K562 (cell line): ENCODE results near the gene GALP. TPM values are rescaled to one million over a fixed set of nuclear protein-coding genes. Genes with fewer than 3 reads are reported as not detected.

Source experiments
- ATAC-seq: fragments of 200-7000 bp; cut with Tn5 transposase; 3 replicates; pipeline ENCODE4 v1.9.1; 2020; ENCODE audit warnings: moderate library complexity
- BruUV-seq: library from RNA; stranded (reverse); fragments of 400-500 nt; replicated peaks from 2 replicates; lab custom pipeline; 2021; lab: Mats Ljungman, UMichigan
- CTCF ChIA-PET: fragments of 300-600 bp; formaldehyde crosslinking; extraction: SDS; loops from one replicate; lab custom pipeline; 2021; ENCODE audit warnings: low intra/inter-chr PET ratio; lab: Yijun Ruan, JAX
- POLR2A ChIA-PET: fragments of 300-600, 350-650 bp; sonication (Branson Sonifier 250); formaldehyde crosslinking; extraction: SDS; loops from one replicate; lab custom pipeline; 2021; ENCODE audit warnings: antibody characterized with exemption, inconsistent platforms; lab: Yijun Ruan, JAX
- DNase-seq, 4 experiments: peaks; one replicate each; pipeline versions ENCODE4 v3.0.0 to v3.0.0-alpha.2; 2011 to 2018; ENCODE audit warnings: low spot score in 3 of 4, mixed read lengths in 3 of 4; ENCODE audit errors: extremely low read depth in 1 of 4
- FAIRE-seq: peaks from 2 replicates; lab custom pipeline; 2011; peaks lifted over from hg19 to GRCh38; lab: Jason Lieb, UNC
- H2AFZ ChIP-seq: 2 replicates; pipeline ENCODE4 v1.6.0; 2011; ENCODE audit warnings: low read depth, low read length, control low read depth, inconsistent platforms
- H3K27ac ChIP-seq: fragments of 200-600 bp; 3 replicates; pipeline ENCODE4 v1.8.0; 2011; ENCODE audit warnings: low read depth, mild to moderate bottlenecking, control low read depth, inconsistent platforms, low read length, moderate library complexity, mixed read lengths; ENCODE audit errors: extremely low read depth
- H3K27me3 ChIP-seq, 2 experiments: fragments of 300-600 bp in 1 of 2; 2 replicates in 1 of 2; 3 replicates in 1 of 2; pipeline versions ENCODE4 v1.6.0 to v1.8.0; 2011; ENCODE audit warnings: inconsistent platforms in 2 of 2, low read length in 2 of 2, mild to moderate bottlenecking in 1 of 2, mixed read lengths in 1 of 2, moderate library complexity in 1 of 2; ENCODE audit not compliant: control insufficient read depth in 2 of 2, insufficient read depth in 2 of 2
- H3K36me3 ChIP-seq: fragments of 300-600 bp; 3 replicates; pipeline ENCODE4 v1.8.0; 2011; ENCODE audit warnings: mild to moderate bottlenecking, low read length, inconsistent platforms; ENCODE audit not compliant: control insufficient read depth, insufficient read depth
- H3K4me1 ChIP-seq, 2 experiments: fragments of 200-600 bp in 1 of 2; replicated peaks in 1 of 2; 2 replicates in 1 of 2; 3 replicates in 1 of 2; pipeline versions ENCODE4 v1.5.1 to v1.8.0; 2011; ENCODE audit warnings: inconsistent platforms in 2 of 2, low read length in 2 of 2, mild to moderate bottlenecking in 1 of 2, mixed read lengths in 1 of 2, moderate library complexity in 1 of 2; ENCODE audit not compliant: control insufficient read depth in 2 of 2, insufficient read depth in 2 of 2
- H3K4me2 ChIP-seq: 2 replicates; pipeline ENCODE4 v1.6.1; 2011; ENCODE audit warnings: low read length, control low read depth, inconsistent platforms, mixed read lengths; ENCODE audit not compliant: insufficient read depth
- H3K4me3 ChIP-seq: fragments of 200-600 bp; sonication (generic), shearing (Covaris generic); 2 replicates; pipeline ENCODE4 v1.5.1; 2016; ENCODE audit warnings: control low read depth, inconsistent platforms
- H3K79me2 ChIP-seq: fragments of 200-600 bp; 3 replicates; pipeline ENCODE4 v1.8.0; 2011; ENCODE audit warnings: low read length, inconsistent platforms; ENCODE audit not compliant: control insufficient read depth, insufficient read depth
- H3K9ac ChIP-seq, 2 experiments: 2 replicates each; pipeline versions ENCODE4 v1.6.0 to v1.6.1; 2011; ENCODE audit warnings: low read depth in 2 of 2, low read length in 2 of 2, control low read depth in 1 of 2, inconsistent platforms in 1 of 2, mild to moderate bottlenecking in 1 of 2, mixed read lengths in 1 of 2; ENCODE audit not compliant: insufficient read depth in 1 of 2
- H3K9me1 ChIP-seq: one replicate; pipeline ENCODE4 v1.6.0; 2011; ENCODE audit warnings: inconsistent platforms, mild to moderate bottlenecking, low read length, moderate library complexity; ENCODE audit not compliant: control insufficient read depth, insufficient read depth
- H3K9me3 ChIP-seq: replicated peaks from 2 replicates; pipeline ENCODE4 v1.5.1; 2011; ENCODE audit warnings: low read depth, low read length, inconsistent platforms; ENCODE audit not compliant: control insufficient read depth, insufficient read depth
- H4K20me1 ChIP-seq: replicated peaks from 2 replicates; pipeline ENCODE4 v1.6.1; 2011; ENCODE audit warnings: low read length, inconsistent platforms, mixed read lengths; ENCODE audit not compliant: control insufficient read depth, insufficient read depth
- CEBPG ChIP-seq, 3 experiments: fragments of 200-800 bp in 1 of 3; sonication (Bioruptor generic) in 1 of 3; sonication (generic) in 1 of 3; formaldehyde crosslinking in 1 of 3; IDR thresholded peaks in 2 of 3; conservative IDR thresholded peaks in 1 of 3; 2 replicates each; pipeline versions ENCODE4 v1.6.1 to v1.8.0; 2016 to 2022; ENCODE audit warnings: missing compliant biosample characterization in 2 of 3, missing genetic modification characterization in 2 of 3, mild to moderate bottlenecking in 1 of 3, missing genetic modification reagents in 1 of 3
- GTF2A2 ChIP-seq: IDR thresholded peaks from 2 replicates; pipeline ENCODE4 v1.6.1; 2016; ENCODE audit warnings: mild to moderate bottlenecking, missing genetic modification characterization, missing compliant biosample characterization
- KDM2B ChIP-seq: fragments of 250-450 bp; sonication (Bioruptor Pico); IDR thresholded peaks from 2 replicates; pipeline ENCODE4 v1.8.0; 2021; ENCODE audit warnings: mild to moderate bottlenecking, moderate library complexity
- MCM5 ChIP-seq: fragments of 450-650 bp; IDR thresholded peaks from 2 replicates; pipeline ENCODE4 v1.6.1; 2016; ENCODE audit warnings: low read depth
- UBTF ChIP-seq, 2 experiments: IDR thresholded peaks; 2 replicates each; pipeline ENCODE4 v1.6.1; 2012; ENCODE audit warnings: improper control_type of control experiment in 2 of 2, low read depth in 2 of 2, low read length in 2 of 2, borderline replicate concordance in 1 of 2
- ZNF282 ChIP-seq: sonication (generic); formaldehyde crosslinking; IDR thresholded peaks from 2 replicates; pipeline ENCODE4 v1.8.1; 2023; ENCODE audit warnings: missing genetic modification reagents
- ZNF384 ChIP-seq: IDR thresholded peaks from 2 replicates; pipeline ENCODE4 v1.6.1; 2012; ENCODE audit warnings: low read depth, low read length, improper control_type of control experiment
- ZNF778 ChIP-seq: fragments of 450-650 bp; formaldehyde crosslinking; IDR thresholded peaks from 2 replicates; pipeline ENCODE4 v1.4.0; 2020; ENCODE audit warnings: mild to moderate bottlenecking, moderate library complexity
- WGBS: fragments of 100-300 bp; shearing (Covaris generic); methylation state at CpG from one replicate; pipeline ENCODE4 v1.1.6; 2016; ENCODE audit warnings: low coverage, mixed read lengths; ENCODE audit not compliant: insufficient coverage; ENCODE audit errors: missing lambda C conversion rate; 5-methylcytosine and 5-hydroxymethylcytosine counted together
- in situ Hi-C: fragments of 300-500 bp; cut with MboI; formaldehyde crosslinking; loops from 4 replicates; pipeline ENCODE4 v1.15.0; 2018; ENCODE audit warnings: inconsistent platforms, mixed read lengths
- intact Hi-C: fragments of 100-400 bp; cut with micrococcal nuclease; formaldehyde crosslinking; loops from 2 replicates; pipeline ENCODE4 v1.14.2; 2022
- polyA plus RNA-seq, 8 experiments: library from polyadenylated mRNA; depleted of rRNA in 4 of 8; stranded (reverse) in 5 of 8; unstranded in 3 of 8; fragments of >200 nt; fragmentation: Nextera tagmentation in 2 of 8; fragmentation: Illumina TruSeq in 1 of 8; extraction: Ambion mirVana in 2 of 8; extraction: Trizol in 1 of 8; gene quantifications; 2 replicates each; pipeline versions ENCODE4 v1.2.1 to v1.2.3, GENCODE V29; 2011 to 2014; ENCODE audit warnings: inconsistent platforms in 1 of 8, missing spikeins in 1 of 8
- total RNA-seq, 7 experiments: library from RNA; depleted of rRNA in 6 of 7; stranded (reverse); fragments of >200 nt in 6 of 7; fragmentation: Illumina TruSeq in 2 of 7; extraction: Trizol in 2 of 7; gene quantifications; 2 replicates each; pipeline versions ENCODE4 v1.2.1 to v1.2.3, GENCODE V29; 2011 to 2021; ENCODE audit warnings: low replicate concordance in 1 of 7

The GALP gene
- total and polyA plus RNA-seq, 9 of the 15 experiments (the other 6 are each of a cell fraction or from before 2014, with no cell fraction given): not detected

- in situ Hi-C loops: no loop called here
- intact Hi-C loops: no loop called here
- WGBS: 96% methylated on average over 11 of the region's 11 CpGs
- H3K4me2 ChIP-seq: no peak overlapping the region
- ATAC-seq (no peak), DNase-seq (no peak), FAIRE-seq (no peak)
- POLR2A ChIA-PET: no interaction called here
- H3K27me3 ChIP-seq: no peaks in the 10 kb centered on the region
- H2AFZ ChIP-seq: no peak overlapping the region
- no peaks in the 10 kb centered on the region for H3K9me3 ChIP-seq
- H3K4me3 ChIP-seq: no peak overlapping the region
- no peaks in the 10 kb centered on the region for H3K9me1 ChIP-seq
- no peak overlapping the region for H3K27ac ChIP-seq
- CTCF ChIA-PET: no interaction called here
- H3K79me2 ChIP-seq: peaks cover 5% of the 10 kb centered on the region
- H4K20me1 ChIP-seq: no peaks in the 10 kb centered on the region; the same call in 1 of the 2 replicates
- TF ChIP-seq ZNF282 (no peak), MCM5 (no peak), KDM2B (CRISPR knock-in tag) (no peak), CEBPG (CRISPR knock-in tag; IDR thresholded peaks at IDR 0.05) (no peak), CEBPG (tag; conservative IDR thresholded peaks at IDR 0.05 in 1 of 2, IDR thresholded peaks at IDR 0.05 in 1 of 2) (no peak), ZNF384 (no peak), UBTF (IDR thresholded peaks at IDR 0.05; ENCODE audit: borderline replicate concordance in 1 of 2, low read depth in 2 of 2, low read length in 2 of 2) (no peak), ZNF778 (no peak), GTF2A2 (tag) (no peak)
- BruUV-seq: no TSS peak
- peaks cover 33% of the 10 kb centered on the region; the same call in 2 of the 3 replicates for H3K36me3 ChIP-seq
- H3K4me1 ChIP-seq: peaks cover 0 to 3% of the 10 kb centered on the region in 2 experiments; a peak in 1 of 5 replicates
- H3K9ac ChIP-seq: no peak overlapping the region
Measured at GRCh38 chr19:56150358-56150757, 25.4 kb upstream of the GALP start.
